K562 (cell line): ENCODE measurements around the gene GNB2. TPM values are rescaled to one million over a fixed set of nuclear protein-coding genes. Genes with fewer than 3 reads are reported as not detected.

Experiments
- CCNT2 ChIP-seq: IDR thresholded peaks from 2 replicates; pipeline ENCODE4 v1.6.1; 2011; ENCODE audit warnings: borderline replicate concordance, low read depth, mild to moderate bottlenecking, moderate library complexity, mixed read lengths, low read length; ENCODE audit not compliant: insufficient read length; ENCODE audit errors: extremely low read depth
- CEBPG ChIP-seq, 3 experiments: fragments of 200-800 bp in 1 of 3; sonication (Bioruptor generic) in 1 of 3; sonication (generic) in 1 of 3; formaldehyde crosslinking in 1 of 3; IDR thresholded peaks in 2 of 3; conservative IDR thresholded peaks in 1 of 3; 2 replicates each; pipeline versions ENCODE4 v1.6.1 to v1.8.0; 2016 to 2022; ENCODE audit warnings: missing compliant biosample characterization in 2 of 3, missing genetic modification characterization in 2 of 3, mild to moderate bottlenecking in 1 of 3, missing genetic modification reagents in 1 of 3
- DIDO1 ChIP-seq: fragments of 450-650 bp; IDR thresholded peaks from 2 replicates; pipeline ENCODE4 v1.6.1; 2016; ENCODE audit warnings: low read depth, missing biosample characterization, missing genetic modification characterization
- FOS ChIP-seq: IDR thresholded peaks from 3 replicates; pipeline ENCODE4 v1.6.1; 2011; ENCODE audit not compliant: insufficient read length; ENCODE audit errors: extremely low read depth
- HMG20A ChIP-seq: fragments of 450-650 bp; formaldehyde crosslinking; conservative IDR thresholded peaks from 2 replicates; pipeline ENCODE4 v1.4.0; 2020; ENCODE audit warnings: mild to moderate bottlenecking, mixed read lengths
- HNRNPH1 ChIP-seq: fragments of 200-400 bp; formaldehyde crosslinking; optimal IDR thresholded peaks from 2 replicates; pipeline ENCODE3; 2017; ENCODE audit warnings: low read depth, mild to moderate bottlenecking, low read length, moderate library complexity
- HNRNPUL1 ChIP-seq: fragments of 200-400 bp; formaldehyde crosslinking; IDR thresholded peaks from 2 replicates; pipeline ENCODE4 v1.6.1; 2017; ENCODE audit warnings: low read length
- KDM1A ChIP-seq, 2 experiments: fragments of 450-650 bp; IDR thresholded peaks; 2 replicates each; pipeline ENCODE4 v1.6.1; 2016; ENCODE audit warnings: mild to moderate bottlenecking in 2 of 2
- KLF16 ChIP-seq: IDR thresholded peaks from 2 replicates; pipeline ENCODE4 v1.6.1; 2016; ENCODE audit warnings: antibody characterized with exemption
- LEF1 ChIP-seq: fragments of 450-650 bp; IDR thresholded peaks from 2 replicates; pipeline ENCODE4 v1.6.1; 2016; ENCODE audit warnings: mild to moderate bottlenecking
- PML ChIP-seq: IDR thresholded peaks from 2 replicates; pipeline ENCODE4 v1.6.1; 2012; ENCODE audit warnings: low read length, inconsistent platforms
- TCFL5 ChIP-seq: fragments of 250-450 bp; sonication (Bioruptor Pico); conservative IDR thresholded peaks from 2 replicates; pipeline ENCODE4 v1.6.1; 2021; ENCODE audit warnings: mild to moderate bottlenecking, moderate library complexity, matching md5 sums
- ZNF239 ChIP-seq: fragments of 250-450 bp; sonication (Bioruptor Pico); IDR thresholded peaks from 2 replicates; pipeline ENCODE4 v1.4.0; 2020; ENCODE audit warnings: mild to moderate bottlenecking
- polyA plus RNA-seq, 8 experiments: library from polyadenylated mRNA; depleted of rRNA in 4 of 8; stranded (reverse) in 5 of 8; unstranded in 3 of 8; fragments of >200 nt; fragmentation: Nextera tagmentation in 2 of 8; fragmentation: Illumina TruSeq in 1 of 8; extraction: Ambion mirVana in 2 of 8; extraction: Trizol in 1 of 8; gene quantifications; 2 replicates each; pipeline versions ENCODE4 v1.2.1 to v1.2.3, GENCODE V29; 2011 to 2014; ENCODE audit warnings: inconsistent platforms in 1 of 8, missing spikeins in 1 of 8
- total RNA-seq, 7 experiments: library from RNA; depleted of rRNA in 6 of 7; stranded (reverse); fragments of >200 nt in 6 of 7; fragmentation: Illumina TruSeq in 2 of 7; extraction: Trizol in 2 of 7; gene quantifications; 2 replicates each; pipeline versions ENCODE4 v1.2.1 to v1.2.3, GENCODE V29; 2011 to 2021; ENCODE audit warnings: low replicate concordance in 1 of 7
- TF ChIP-seq, protein P1 (sequence below): fragments of 250-450 bp; sonication (Bioruptor Pico); IDR thresholded peaks from 2 replicates; pipeline ENCODE4 v1.4.0; 2020; ENCODE audit warnings: mild to moderate bottlenecking
- TF ChIP-seq, protein P2 (sequence below): fragments of 250-450 bp; sonication (Bioruptor Pico); IDR thresholded peaks from 2 replicates; pipeline ENCODE4 v1.8.0; 2022; ENCODE audit warnings: moderate library complexity, mild to moderate bottlenecking, inconsistent platforms
- TF ChIP-seq, protein P3 (sequence below): sonication (generic); formaldehyde crosslinking; IDR thresholded peaks from 2 replicates; pipeline ENCODE4 v1.8.0; 2022; ENCODE audit warnings: mild to moderate bottlenecking, missing genetic modification reagents
- TF ChIP-seq, protein P4 (sequence below): fragments of 450-650 bp; conservative IDR thresholded peaks from 2 replicates; pipeline ENCODE4 v1.6.1; 2016; ENCODE audit warnings: missing genetic modification characterization, low read depth, mild to moderate bottlenecking, control low read depth, missing compliant biosample characterization

GNB2 gene
- total and polyA plus RNA-seq, 9 of the 15 experiments (the other 6 are each of a cell fraction or from before 2014, with no cell fraction given): 0.65 to 320 (median 104) TPM

DNA sequence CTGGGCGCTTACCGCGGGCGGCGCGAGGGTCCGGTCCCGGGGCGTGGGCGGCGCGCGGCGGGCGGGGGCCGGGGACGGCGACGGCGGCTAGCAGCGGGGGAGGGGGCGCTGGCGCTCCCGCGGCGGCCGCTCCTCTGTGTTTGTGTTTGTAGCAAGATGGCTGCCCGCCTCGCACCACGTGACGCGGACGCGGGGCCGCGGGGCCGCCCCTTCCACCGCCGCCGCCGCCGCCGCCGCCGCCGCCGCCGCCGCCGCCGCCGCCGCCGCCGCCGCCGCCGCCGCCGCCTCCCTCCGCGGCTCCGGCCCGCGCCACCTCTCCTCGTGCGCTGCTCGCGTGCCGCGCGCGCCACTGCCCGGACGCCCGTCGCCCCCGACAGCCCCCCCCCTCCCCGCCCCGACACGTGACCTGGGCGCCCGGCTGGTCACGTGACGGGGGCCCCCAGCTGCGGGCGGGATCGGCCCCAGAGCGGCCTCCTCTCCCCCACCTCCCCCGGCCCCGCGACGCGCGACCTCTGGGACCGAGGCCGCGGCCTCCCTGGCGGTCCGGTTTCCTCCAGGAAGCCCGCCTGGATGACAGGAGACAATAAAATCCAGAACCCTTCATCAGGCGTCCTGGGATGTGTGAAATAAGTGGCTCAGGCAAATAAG lies 20.7 kb downstream of the GNB2 start, which contains the start of gene GIGYF1 (continued):
- TF ChIP-seq HNRNPH1 (no peak), DIDO1 (tag) (no peak), HMG20A (CRISPR knock-in tag) (0 out of 2 replicates have a peak, but pooled peaks have one; percentile 18), ZNF239 (0 out of 2 replicates have a peak, but pooled peaks have one; percentile 18), CCNT2 (peak; percentile 48), KLF16 (0 out of 2 replicates have a peak, but pooled peaks have one; percentile 10), CEBPG (CRISPR knock-in tag; IDR thresholded peaks at IDR 0.05) (no peak), CEBPG (tag; conservative IDR thresholded peaks at IDR 0.05 in 1 of 2, IDR thresholded peaks at IDR 0.05 in 1 of 2) (no peak), KDM1A (IDR thresholded peaks at IDR 0.05) (0 out of 4 replicates have a peak, but pooled peaks of 1 of the 2 experiments have one; percentile 8), TCFL5 (no peak), PML (0 out of 2 replicates have a peak, but pooled peaks have one; percentile 28), FOS (no peak), LEF1 (no peak), HNRNPUL1 (no peak)
- TF ChIP-seq, protein P1, sequence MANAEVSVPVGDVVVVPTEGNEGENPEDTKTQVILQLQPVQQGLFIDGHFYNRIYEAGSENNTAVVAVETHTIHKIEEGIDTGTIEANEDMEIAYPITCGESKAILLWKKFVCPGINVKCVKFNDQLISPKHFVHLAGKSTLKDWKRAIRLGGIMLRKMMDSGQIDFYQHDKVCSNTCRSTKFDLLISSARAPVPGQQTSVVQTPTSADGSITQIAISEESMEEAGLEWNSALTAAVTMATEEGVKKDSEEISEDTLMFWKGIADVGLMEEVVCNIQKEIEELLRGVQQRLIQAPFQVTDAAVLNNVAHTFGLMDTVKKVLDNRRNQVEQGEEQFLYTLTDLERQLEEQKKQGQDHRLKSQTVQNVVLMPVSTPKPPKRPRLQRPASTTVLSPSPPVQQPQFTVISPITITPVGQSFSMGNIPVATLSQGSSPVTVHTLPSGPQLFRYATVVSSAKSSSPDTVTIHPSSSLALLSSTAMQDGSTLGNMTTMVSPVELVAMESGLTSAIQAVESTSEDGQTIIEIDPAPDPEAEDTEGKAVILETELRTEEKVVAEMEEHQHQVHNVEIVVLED: peak; percentile 37
- TF ChIP-seq, protein P2, sequence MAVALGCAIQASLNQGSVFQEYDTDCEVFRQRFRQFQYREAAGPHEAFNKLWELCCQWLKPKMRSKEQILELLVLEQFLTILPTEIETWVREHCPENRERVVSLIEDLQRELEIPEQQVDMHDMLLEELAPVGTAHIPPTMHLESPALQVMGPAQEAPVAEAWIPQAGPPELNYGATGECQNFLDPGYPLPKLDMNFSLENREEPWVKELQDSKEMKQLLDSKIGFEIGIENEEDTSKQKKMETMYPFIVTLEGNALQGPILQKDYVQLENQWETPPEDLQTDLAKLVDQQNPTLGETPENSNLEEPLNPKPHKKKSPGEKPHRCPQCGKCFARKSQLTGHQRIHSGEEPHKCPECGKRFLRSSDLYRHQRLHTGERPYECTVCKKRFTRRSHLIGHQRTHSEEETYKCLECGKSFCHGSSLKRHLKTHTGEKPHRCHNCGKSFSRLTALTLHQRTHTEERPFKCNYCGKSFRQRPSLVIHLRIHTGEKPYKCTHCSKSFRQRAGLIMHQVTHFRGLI (CRISPR knock-in tag): 0 out of 2 replicates have a peak, but pooled peaks have one; percentile 50
- TF ChIP-seq, protein P3, sequence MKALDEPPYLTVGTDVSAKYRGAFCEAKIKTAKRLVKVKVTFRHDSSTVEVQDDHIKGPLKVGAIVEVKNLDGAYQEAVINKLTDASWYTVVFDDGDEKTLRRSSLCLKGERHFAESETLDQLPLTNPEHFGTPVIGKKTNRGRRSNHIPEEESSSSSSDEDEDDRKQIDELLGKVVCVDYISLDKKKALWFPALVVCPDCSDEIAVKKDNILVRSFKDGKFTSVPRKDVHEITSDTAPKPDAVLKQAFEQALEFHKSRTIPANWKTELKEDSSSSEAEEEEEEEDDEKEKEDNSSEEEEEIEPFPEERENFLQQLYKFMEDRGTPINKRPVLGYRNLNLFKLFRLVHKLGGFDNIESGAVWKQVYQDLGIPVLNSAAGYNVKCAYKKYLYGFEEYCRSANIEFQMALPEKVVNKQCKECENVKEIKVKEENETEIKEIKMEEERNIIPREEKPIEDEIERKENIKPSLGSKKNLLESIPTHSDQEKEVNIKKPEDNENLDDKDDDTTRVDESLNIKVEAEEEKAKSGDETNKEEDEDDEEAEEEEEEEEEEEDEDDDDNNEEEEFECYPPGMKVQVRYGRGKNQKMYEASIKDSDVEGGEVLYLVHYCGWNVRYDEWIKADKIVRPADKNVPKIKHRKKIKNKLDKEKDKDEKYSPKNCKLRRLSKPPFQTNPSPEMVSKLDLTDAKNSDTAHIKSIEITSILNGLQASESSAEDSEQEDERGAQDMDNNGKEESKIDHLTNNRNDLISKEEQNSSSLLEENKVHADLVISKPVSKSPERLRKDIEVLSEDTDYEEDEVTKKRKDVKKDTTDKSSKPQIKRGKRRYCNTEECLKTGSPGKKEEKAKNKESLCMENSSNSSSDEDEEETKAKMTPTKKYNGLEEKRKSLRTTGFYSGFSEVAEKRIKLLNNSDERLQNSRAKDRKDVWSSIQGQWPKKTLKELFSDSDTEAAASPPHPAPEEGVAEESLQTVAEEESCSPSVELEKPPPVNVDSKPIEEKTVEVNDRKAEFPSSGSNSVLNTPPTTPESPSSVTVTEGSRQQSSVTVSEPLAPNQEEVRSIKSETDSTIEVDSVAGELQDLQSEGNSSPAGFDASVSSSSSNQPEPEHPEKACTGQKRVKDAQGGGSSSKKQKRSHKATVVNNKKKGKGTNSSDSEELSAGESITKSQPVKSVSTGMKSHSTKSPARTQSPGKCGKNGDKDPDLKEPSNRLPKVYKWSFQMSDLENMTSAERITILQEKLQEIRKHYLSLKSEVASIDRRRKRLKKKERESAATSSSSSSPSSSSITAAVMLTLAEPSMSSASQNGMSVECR: no peak
- TF ChIP-seq, protein P4, sequence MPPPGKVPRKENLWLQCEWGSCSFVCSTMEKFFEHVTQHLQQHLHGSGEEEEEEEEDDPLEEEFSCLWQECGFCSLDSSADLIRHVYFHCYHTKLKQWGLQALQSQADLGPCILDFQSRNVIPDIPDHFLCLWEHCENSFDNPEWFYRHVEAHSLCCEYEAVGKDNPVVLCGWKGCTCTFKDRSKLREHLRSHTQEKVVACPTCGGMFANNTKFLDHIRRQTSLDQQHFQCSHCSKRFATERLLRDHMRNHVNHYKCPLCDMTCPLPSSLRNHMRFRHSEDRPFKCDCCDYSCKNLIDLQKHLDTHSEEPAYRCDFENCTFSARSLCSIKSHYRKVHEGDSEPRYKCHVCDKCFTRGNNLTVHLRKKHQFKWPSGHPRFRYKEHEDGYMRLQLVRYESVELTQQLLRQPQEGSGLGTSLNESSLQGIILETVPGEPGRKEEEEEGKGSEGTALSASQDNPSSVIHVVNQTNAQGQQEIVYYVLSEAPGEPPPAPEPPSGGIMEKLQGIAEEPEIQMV: no peak
